Spleen (tissue), 7 donors: ENCODE measurements around the gene SERPINA4.

Experiments
- CTCF ChIP-seq, 11 experiments: fragments of 200-600 bp in 7 of 11; fragments of 450-650 bp in 4 of 11; sonication (generic) in 4 of 11; IDR thresholded peaks in 8 of 11; conservative IDR thresholded peaks in 3 of 11; 1 replicate in 7 of 11; 2 replicates in 4 of 11; pipeline versions ENCODE4 v1.4.0 to v1.8.0; 2016 to 2021; ENCODE audit warnings: antibody characterized with exemption in 11 of 11, inconsistent platforms in 4 of 11, mild to moderate bottlenecking in 1 of 11
- POLR2A ChIP-seq, 3 donors: fragments of 450-650 bp; IDR thresholded peaks; one replicate each; pipeline ENCODE4 v1.5.1; 2017; ENCODE audit warnings: antibody characterized with exemption in 3 of 3, mild to moderate bottlenecking in 1 of 3
- POLR2AphosphoS5 ChIP-seq, 3 donors: sonication (generic); formaldehyde crosslinking; IDR thresholded peaks; one replicate each; pipeline ENCODE4 v1.5.1; 2017; ENCODE audit warnings: antibody characterized with exemption in 3 of 3
- donor health status: DM: no; HTN: no; CAD: no; lungs with moderate emphysema.
- donor health status: DM: no; HTN: no; CAD: no.
- donor health status: DM: no; HTN: no; CAD: no.

- TF ChIP-seq CTCF (IDR thresholded peaks at IDR 0.05 in 8 of 11, conservative IDR thresholded peaks at IDR 0.05 in 3 of 11), result no peak
- TF ChIP-seq POLR2AphosphoS5 (IDR thresholded peaks at IDR 0.05), result peak in 1 of 3 donors; percentile 30
- no peak for TF ChIP-seq POLR2A (IDR thresholded peaks at IDR 0.05)
Measured at GRCh38 chr14:94582199-94582750, 21.0 kb downstream of the SERPINA4 start.
